ENCODE results near the gene SLC47A2. TPM values are rescaled to one million over a fixed set of nuclear protein-coding genes. Genes with fewer than 3 reads are reported as not detected.

SLC47A2 gene
- total RNA-seq, 1 donor from 2014 or later, result not detected

DNA sequence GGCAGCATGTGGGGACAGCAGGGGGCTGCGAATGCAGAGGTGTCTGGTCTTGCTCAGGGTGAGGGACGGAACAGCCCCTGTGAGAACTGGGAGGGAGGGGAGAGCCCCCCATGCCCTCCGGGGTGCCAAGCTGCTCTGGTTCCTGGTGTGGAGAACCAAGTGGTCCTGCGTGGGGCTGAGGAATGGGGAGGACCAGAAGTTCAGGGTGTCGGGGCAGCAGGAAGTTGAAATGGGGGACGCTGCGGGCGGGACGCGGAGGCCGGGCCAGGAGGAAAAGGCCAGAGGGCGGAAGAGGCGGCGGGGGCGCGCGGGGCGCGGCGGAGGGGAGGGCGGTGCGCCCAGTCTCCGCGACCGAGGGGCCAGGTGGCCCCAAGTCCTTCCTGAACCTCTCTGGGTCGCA is 28.1 kb upstream of the SLC47A2 start:
- Mint-ChIP-seq H3K36me3 (ENCODE audit: low read depth) (no peaks in the 10 kb centered on the region), H3K27ac (no peak overlapping the region), H3K9me3 (no peaks in the 10 kb centered on the region), H3K27me3 (peaks cover 13% of the 10 kb centered on the region), H3K4me1 (peaks cover 6% of the 10 kb centered on the region), H3K4me3 (peak overlapping the region; percentile 80)
- DNase-seq (no peak), ATAC-seq (ENCODE audit: low read depth) (peak; percentile 26)
- ChIA-PET CTCF (interaction anchor here (0.6 to 2.1 kb wide), 10 partner anchors 10 to 438 kb away, joined by 3 to 18 read pairs (median 4); partner anchors contain the start of genes ALDH3A2, B9D1 and MAPK7), POLR2A (interaction anchor here (0.5 to 1.9 kb wide), 3 partner anchors 9 to 236 kb away, joined by 5 to 7 read pairs (median 5); no protein-coding TSS in a partner anchor)
- TF ChIP-seq, protein P1, sequence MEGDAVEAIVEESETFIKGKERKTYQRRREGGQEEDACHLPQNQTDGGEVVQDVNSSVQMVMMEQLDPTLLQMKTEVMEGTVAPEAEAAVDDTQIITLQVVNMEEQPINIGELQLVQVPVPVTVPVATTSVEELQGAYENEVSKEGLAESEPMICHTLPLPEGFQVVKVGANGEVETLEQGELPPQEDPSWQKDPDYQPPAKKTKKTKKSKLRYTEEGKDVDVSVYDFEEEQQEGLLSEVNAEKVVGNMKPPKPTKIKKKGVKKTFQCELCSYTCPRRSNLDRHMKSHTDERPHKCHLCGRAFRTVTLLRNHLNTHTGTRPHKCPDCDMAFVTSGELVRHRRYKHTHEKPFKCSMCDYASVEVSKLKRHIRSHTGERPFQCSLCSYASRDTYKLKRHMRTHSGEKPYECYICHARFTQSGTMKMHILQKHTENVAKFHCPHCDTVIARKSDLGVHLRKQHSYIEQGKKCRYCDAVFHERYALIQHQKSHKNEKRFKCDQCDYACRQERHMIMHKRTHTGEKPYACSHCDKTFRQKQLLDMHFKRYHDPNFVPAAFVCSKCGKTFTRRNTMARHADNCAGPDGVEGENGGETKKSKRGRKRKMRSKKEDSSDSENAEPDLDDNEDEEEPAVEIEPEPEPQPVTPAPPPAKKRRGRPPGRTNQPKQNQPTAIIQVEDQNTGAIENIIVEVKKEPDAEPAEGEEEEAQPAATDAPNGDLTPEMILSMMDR (IDR thresholded peaks at IDR 0.05), result no peak
- intact Hi-C loops (cut with micrococcal nuclease), result loop anchor here (2.0 kb wide), 1 partner anchor 18 kb away; no protein-coding TSS in a partner anchor

DNA sequence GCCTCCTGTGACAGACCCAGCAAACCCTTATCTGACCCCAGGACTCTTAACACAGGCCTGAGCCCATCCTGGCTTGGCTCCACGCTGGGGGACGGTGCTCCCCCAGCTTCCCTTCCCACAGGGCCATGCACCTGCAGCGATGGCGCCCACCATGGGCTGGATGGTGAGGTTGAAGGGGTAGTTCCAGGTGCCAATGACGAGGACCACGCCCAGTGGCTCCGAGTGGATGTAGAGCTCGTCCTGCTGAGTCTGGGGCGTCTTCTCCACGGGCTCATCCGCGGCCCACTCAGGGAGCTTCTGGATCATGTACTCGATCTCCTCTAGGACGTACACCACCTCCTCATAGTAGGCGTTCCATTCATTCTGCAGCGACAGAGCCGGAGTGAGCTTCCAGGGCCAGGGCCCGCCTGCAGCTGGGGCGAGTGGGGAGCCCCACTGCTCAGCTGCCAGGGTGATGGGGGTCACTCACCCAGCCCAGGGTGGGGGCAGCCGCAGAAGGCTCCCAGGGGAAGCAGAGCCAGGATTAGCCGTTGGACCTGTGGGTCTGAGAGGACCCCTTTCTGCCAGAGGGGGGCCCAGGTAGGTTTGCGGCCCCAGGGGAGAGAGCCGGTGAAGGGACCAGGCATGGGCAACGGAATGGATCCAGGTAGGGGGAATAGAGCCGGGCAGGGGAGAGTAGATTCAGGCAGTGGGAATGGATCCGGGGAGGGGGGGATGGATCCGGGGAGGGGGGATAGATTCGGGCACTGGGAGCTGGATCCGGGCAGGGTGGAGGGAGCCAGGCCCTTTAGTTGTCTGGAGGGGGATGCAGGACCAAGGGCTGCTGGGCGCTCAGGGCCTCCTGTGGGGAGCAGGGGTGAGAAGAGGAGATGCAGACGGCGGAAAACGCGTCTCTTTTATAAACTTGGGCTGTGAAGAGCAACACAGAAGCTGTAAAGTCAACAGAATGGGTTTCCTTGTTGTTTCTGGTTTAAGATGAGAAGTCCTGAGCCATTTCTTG is 27.0 kb upstream of the SLC47A2 start:
- no peaks in the 10 kb centered on the region for H3K36me3 Mint-ChIP-seq (ENCODE audit: low read depth)
- CTCF ChIA-PET, result interaction anchor here (2.1 kb wide), 1 partner anchor 18 kb away, joined by 18 read pairs; no protein-coding TSS in a partner anchor

DNA sequence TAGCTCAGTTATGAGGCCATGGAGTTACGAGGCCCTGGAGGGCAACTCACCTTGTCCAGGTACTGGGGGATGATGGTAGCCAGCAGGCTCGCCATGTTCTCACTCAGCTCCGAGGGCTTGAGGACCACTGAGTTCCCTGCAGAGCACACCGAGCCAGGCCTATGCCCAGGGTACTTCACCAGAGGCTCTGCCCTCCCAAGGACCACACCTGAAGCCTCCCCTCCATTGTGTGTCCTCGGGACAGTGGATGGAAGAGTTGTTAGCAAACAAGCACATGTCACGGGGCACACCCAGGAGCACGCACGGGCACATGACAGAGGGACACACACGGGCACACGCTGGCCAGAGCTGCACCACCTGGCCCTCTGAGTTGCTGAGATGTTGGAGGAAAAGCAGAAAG is 26.1 kb upstream of the SLC47A2 start:
- no peak for DNase-seq
- POLR2A ChIA-PET, result interaction anchor here (1.0 kb wide), 1 partner anchor 20 kb away, joined by 3 read pairs; no protein-coding TSS in a partner anchor

More for the DNA sequence above, 27.0 kb upstream of the SLC47A2 start:
- DNase-seq, result no peak
- Mint-ChIP-seq H3K4me3 (no peak overlapping the region), H3K27ac (no peak overlapping the region), H3K9me3 (no peaks in the 10 kb centered on the region), H3K4me1 (peaks cover 6% of the 10 kb centered on the region), H3K27me3 (peaks cover 9% of the 10 kb centered on the region)
- intact Hi-C loops (cut with micrococcal nuclease), result loop anchor here (2.0 kb wide), 1 partner anchor 19 kb away; no protein-coding TSS in a partner anchor
- POLR2A ChIA-PET, result interaction anchor here (1.0 kb wide), 1 partner anchor 19 kb away, joined by 3 read pairs; no protein-coding TSS in a partner anchor
- no peak for ATAC-seq (ENCODE audit: low read depth)
- TF ChIP-seq, protein P1 (IDR thresholded peaks at IDR 0.05), result no peak

DNA sequence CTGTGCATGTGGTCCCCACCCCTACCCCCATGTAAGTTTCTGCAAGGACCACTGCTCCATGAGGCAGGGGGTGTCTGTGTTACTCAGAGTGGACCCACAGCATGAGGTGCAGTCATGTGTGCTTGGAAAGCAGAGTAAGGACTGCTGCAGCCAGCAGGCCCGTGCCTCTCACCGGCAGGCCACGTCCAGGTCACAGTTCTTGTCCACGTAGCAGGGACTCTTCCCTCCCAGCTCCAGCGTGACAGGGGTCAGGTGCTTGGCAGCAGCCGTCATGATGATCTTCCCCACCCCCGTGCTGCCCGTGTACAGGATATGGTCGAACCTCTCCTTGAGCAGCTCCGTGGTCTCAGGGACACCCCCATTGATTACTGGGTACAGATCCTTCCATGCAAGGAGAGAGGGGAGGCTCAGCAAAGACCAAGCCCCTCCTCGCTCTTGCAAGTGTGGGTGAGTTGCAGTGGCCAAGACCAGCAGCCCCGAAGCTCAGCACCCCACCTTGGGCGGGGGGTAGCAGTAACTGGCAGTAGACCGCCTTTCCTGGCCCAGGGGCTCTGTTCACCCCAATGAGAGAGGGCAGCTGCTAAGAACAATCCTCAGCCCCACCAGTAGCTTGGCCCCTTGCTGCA is 25.6 kb upstream of the SLC47A2 start:
- no peaks in the 10 kb centered on the region for H3K27me3 Mint-ChIP-seq
- no peak overlapping the region for H3K4me3 Mint-ChIP-seq
- CTCF ChIA-PET, result no interaction called here

More for the DNA sequence above, 26.1 kb upstream of the SLC47A2 start:
- no peaks in the 10 kb centered on the region for H3K36me3 Mint-ChIP-seq (ENCODE audit: low read depth)
- CTCF ChIA-PET, result no interaction called here
- peaks cover 2% of the 10 kb centered on the region for H3K27me3 Mint-ChIP-seq
- intact Hi-C loops (cut with micrococcal nuclease), result no loop called here
- H3K4me1 Mint-ChIP-seq, result peaks cover 6% of the 10 kb centered on the region
- ATAC-seq (ENCODE audit: low read depth), result no peak
- no peak overlapping the region for H3K27ac Mint-ChIP-seq
- TF ChIP-seq, protein P1 (IDR thresholded peaks at IDR 0.05), result no peak
- no peaks in the 10 kb centered on the region for H3K9me3 Mint-ChIP-seq
- H3K4me3 Mint-ChIP-seq, result peak overlapping the region; percentile 21

More for the DNA sequence above, 25.6 kb upstream of the SLC47A2 start:
- no peaks in the 10 kb centered on the region for H3K36me3 Mint-ChIP-seq (ENCODE audit: low read depth)
- no peak overlapping the region for H3K27ac Mint-ChIP-seq
- no peak for DNase-seq
- intact Hi-C loops (cut with micrococcal nuclease), result no loop called here
- POLR2A ChIA-PET, result no interaction called here
- ATAC-seq (ENCODE audit: low read depth), result no peak
- no peaks in the 10 kb centered on the region for H3K9me3 Mint-ChIP-seq
- peaks cover 6% of the 10 kb centered on the region for H3K4me1 Mint-ChIP-seq
- TF ChIP-seq, protein P1 (IDR thresholded peaks at IDR 0.05), result no peak

Measured in activated B cell treated with CpG ODN at 0.5 μM for 24 hours (primary cell).